Suprapubic skin (tissue), 4 donors: ENCODE results near the gene UFL1.

Experiments
- CTCF ChIP-seq, 2 donors: fragments of 200-600 bp in 1 of 2; fragments of 450-650 bp in 1 of 2; sonication (generic) in 1 of 2; IDR thresholded peaks; one replicate each; pipeline ENCODE4 v1.5.1; 2016 to 2019; ENCODE audit warnings: antibody characterized with exemption in 2 of 2, mild to moderate bottlenecking in 1 of 2, moderate library complexity in 1 of 2
- EP300 ChIP-seq: sonication (generic); formaldehyde crosslinking; IDR thresholded peaks from one replicate; pipeline ENCODE4 v1.6.1; 2017; ENCODE audit warnings: antibody characterized with exemption
- POLR2A ChIP-seq, 2 donors: fragments of 450-650 bp; IDR thresholded peaks; one replicate each; pipeline ENCODE4 v1.6.1; 2017; ENCODE audit warnings: antibody characterized with exemption in 2 of 2, mild to moderate bottlenecking in 2 of 2, moderate library complexity in 2 of 2
- POLR2AphosphoS5 ChIP-seq, 3 donors: sonication (generic); formaldehyde crosslinking; IDR thresholded peaks; one replicate each; pipeline ENCODE4 v1.6.1; 2017; ENCODE audit warnings: antibody characterized with exemption in 3 of 3

GRCh38 chr6:96582021-96582420 is 60.4 kb downstream of the UFL1 start:
- TF ChIP-seq CTCF (IDR thresholded peaks at IDR 0.05) (no peak), POLR2A (IDR thresholded peaks at IDR 0.05) (no peak), EP300 (no peak), POLR2AphosphoS5 (IDR thresholded peaks at IDR 0.05) (no peak)
